Left ventricle myocardium inferior (tissue), 1 donor: ENCODE results near the gene HEBP1. TPM values are rescaled to one million over a fixed set of nuclear protein-coding genes. Genes with fewer than 3 reads are reported as not detected.

ENCODE experiments used
- DNase-seq: peaks from one replicate; pipeline ENCODE4 v3.0.0-alpha.2; 2020
- H3K27ac ChIP-seq: fragments of 200-600 bp; replicated peaks from 2 replicates; pipeline ENCODE4 v1.8.0; 2021
- H3K27me3 ChIP-seq: fragments of 200-600 bp; 2 replicates; pipeline ENCODE4 v1.8.0; 2021; ENCODE audit warnings: low read depth
- H3K36me3 ChIP-seq: fragments of 200-600 bp; 2 replicates; pipeline ENCODE4 v1.8.0; 2021
- H3K4me1 ChIP-seq: fragments of 200-600 bp; 2 replicates; pipeline ENCODE4 v1.8.0; 2021
- H3K4me3 ChIP-seq: fragments of 200-600 bp; 2 replicates; pipeline ENCODE4 v1.8.0; 2021; ENCODE audit warnings: mild to moderate bottlenecking, moderate library complexity
- H3K9me3 ChIP-seq: fragments of 200-600 bp; replicated peaks from 2 replicates; pipeline ENCODE4 v1.8.0; 2021
- intact Hi-C: fragments of 100-400 bp; cut with micrococcal nuclease; formaldehyde crosslinking; loops from one replicate; pipeline ENCODE4 v1.11.0; 2022
- total RNA-seq: library from RNA; stranded (reverse); fragmentation: NEBNext Ultra II Directional; extraction: Animal tissue kit (Norgen Biotek cat#: 25700); gene quantifications from one replicate; pipeline ENCODE4 v1.2.1, GENCODE V29; 2021
- TF ChIP-seq, protein P1 (sequence below): fragments of 200-600 bp; IDR thresholded peaks from 2 replicates; pipeline ENCODE4 v1.8.0; 2021; ENCODE audit warnings: antibody characterized with exemption, mild to moderate bottlenecking, borderline replicate concordance
- donor health status: DM: no; HTN: yes; CAD: no; lungs with severe emphysema.

The HEBP1 gene
- total RNA-seq, 1 donor from 2014 or later, result 65.4 TPM

DNA sequence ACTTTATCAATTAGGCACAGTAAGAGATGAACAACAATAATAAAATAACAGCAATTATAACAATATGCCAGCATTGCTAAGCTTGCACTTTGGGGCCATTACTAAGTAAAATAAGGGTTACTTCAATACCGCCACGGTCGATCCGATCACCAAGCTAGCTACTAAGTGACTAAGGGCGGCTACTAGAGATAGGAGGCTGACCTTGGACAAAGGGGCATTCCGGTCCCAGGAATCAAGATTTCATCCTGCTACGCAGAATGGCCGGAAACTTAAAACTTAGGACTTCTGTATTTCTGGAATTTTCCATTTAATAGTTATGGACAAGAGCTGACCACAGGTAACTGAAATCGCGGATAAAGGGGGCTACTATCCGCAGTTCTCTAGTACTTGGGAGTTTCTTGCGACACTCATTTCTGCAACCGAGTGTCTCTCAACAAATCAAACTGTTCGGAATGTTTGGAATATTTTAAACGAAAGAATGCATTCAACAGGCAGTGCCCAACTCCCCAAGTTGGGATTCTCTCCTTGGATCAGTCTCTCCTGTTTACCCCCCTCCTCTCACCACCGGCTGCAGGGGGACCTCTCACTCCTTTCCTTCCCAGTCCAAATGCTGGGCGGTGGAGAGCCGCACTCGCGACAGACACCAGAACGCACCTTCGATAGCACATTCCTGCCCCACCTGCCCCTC is 650 bp downstream of the HEBP1 start:
- Histone ChIP-seq H3K27ac (peak overlapping the region; percentile 92), H3K27me3 (no peaks in the 10 kb centered on the region), H3K9me3 (no peaks in the 10 kb centered on the region), H3K4me3 (peak overlapping the region; percentile 86), H3K36me3 (no peaks in the 10 kb centered on the region), H3K4me1 (peaks cover 58% of the 10 kb centered on the region)
- intact Hi-C loops, result no loop called here
- TF ChIP-seq, protein P1, sequence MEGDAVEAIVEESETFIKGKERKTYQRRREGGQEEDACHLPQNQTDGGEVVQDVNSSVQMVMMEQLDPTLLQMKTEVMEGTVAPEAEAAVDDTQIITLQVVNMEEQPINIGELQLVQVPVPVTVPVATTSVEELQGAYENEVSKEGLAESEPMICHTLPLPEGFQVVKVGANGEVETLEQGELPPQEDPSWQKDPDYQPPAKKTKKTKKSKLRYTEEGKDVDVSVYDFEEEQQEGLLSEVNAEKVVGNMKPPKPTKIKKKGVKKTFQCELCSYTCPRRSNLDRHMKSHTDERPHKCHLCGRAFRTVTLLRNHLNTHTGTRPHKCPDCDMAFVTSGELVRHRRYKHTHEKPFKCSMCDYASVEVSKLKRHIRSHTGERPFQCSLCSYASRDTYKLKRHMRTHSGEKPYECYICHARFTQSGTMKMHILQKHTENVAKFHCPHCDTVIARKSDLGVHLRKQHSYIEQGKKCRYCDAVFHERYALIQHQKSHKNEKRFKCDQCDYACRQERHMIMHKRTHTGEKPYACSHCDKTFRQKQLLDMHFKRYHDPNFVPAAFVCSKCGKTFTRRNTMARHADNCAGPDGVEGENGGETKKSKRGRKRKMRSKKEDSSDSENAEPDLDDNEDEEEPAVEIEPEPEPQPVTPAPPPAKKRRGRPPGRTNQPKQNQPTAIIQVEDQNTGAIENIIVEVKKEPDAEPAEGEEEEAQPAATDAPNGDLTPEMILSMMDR, result no peak
- DNase-seq, result no peak

DNA sequence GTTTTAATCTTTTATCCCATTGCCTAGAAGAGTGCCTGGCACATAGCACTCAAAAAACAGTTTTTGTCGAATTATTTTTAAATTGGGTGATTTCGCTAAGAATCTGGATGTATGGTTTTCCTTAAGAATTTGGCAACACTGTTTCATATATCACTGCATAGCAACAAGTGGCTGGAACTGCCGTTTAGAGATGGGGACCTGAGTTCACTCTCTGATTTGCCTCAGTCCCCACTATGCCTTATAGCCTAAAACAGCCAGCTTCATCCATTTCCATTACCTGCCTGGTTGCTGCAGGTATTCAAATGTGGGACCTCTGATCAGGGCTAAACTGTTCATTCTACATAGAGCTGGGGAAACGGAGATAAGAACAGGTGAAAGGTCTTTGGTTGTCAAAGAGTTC is 1.8 kb downstream of the HEBP1 start:
- DNase-seq, result no peak
- intact Hi-C loops, result no loop called here
- Histone ChIP-seq H3K4me3 (peak overlapping the region; percentile 86), H3K4me1 (peaks cover 70% of the 10 kb centered on the region), H3K36me3 (no peaks in the 10 kb centered on the region), H3K9me3 (no peaks in the 10 kb centered on the region), H3K27me3 (no peaks in the 10 kb centered on the region), H3K27ac (no peak overlapping the region)
- TF ChIP-seq, protein P1, result no peak

DNA sequence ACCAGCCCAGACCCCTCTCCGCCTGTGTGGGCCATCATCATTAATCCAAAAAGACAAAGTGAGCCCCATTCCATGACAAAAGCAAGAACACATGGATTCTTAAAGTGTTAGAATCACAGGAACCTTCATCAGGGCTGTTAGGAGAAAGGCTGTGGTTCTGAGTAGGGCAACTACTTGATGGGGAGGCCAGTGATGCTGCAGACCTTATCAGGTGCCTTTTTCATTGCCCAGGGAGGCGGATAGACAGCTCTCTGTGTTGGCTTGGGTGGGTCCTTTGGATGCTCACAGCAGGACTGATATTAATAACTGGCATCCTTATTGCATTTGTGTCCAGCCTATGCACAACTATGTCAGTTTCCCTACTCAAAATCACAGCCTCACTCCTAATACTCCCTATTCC is 2.3 kb downstream of the HEBP1 start:
- Histone ChIP-seq H3K9me3 (no peaks in the 10 kb centered on the region), H3K4me3 (no peak overlapping the region), H3K27me3 (no peaks in the 10 kb centered on the region), H3K4me1 (peaks cover 74% of the 10 kb centered on the region), H3K36me3 (no peaks in the 10 kb centered on the region), H3K27ac (no peak overlapping the region)
- no peak for DNase-seq
- intact Hi-C loops, result no loop called here
- TF ChIP-seq, protein P1, result no peak

DNA sequence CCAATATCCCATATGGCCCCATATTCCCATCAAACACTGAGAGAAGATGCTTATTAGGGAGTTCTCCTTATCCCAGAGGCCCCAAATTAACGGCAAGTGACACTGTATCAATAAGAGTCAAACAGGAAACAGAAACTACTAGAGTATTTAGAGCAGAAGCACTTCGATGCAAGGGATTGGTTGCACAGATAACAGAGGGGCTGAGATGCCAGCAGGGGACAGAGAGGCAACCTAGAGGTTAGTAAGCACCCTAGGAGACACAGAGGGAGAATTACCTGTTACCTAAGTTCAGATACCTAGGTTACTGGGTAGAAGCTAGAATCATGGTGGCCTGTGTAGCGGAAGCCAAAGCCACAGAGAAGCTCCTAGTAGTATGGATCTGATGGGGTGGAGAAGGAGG is 2.9 kb downstream of the HEBP1 start:
- no peaks in the 10 kb centered on the region for H3K36me3 ChIP-seq
- no peak overlapping the region for H3K27ac ChIP-seq
- intact Hi-C loops, result no loop called here
- no peaks in the 10 kb centered on the region for H3K9me3 ChIP-seq
- DNase-seq, result no peak
- H3K4me3 ChIP-seq, result no peak overlapping the region
- H3K27me3 ChIP-seq, result no peaks in the 10 kb centered on the region
- TF ChIP-seq, protein P1, result no peak
- H3K4me1 ChIP-seq, result peaks cover 77% of the 10 kb centered on the region

DNA sequence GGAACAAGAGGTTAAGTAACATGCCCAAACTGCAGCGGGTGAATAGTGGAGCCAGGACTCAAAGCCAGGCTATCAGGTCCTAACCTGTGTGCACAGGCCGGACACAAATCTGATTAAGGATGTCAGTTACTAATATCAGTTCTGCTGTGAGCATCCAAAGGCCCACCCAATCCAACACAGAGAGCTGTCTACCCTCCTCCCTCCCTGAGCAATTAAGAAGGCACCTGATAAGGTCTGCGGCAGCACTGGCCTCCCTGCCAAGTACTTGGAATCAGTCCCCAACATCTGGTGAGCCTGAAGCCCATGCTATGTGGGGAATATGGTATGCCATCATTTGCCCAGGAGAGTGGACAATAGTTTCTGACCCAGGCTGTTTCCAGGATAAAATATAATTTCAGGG is 3.9 kb downstream of the HEBP1 start:
- TF ChIP-seq, protein P1, result no peak
- no peaks in the 10 kb centered on the region for H3K9me3 ChIP-seq
- no peak overlapping the region for H3K4me3 ChIP-seq
- H3K27me3 ChIP-seq, result no peaks in the 10 kb centered on the region
- no peak for DNase-seq
- intact Hi-C loops, result no loop called here
- no peak overlapping the region for H3K27ac ChIP-seq
- H3K36me3 ChIP-seq, result no peaks in the 10 kb centered on the region
- H3K4me1 ChIP-seq, result peaks cover 73% of the 10 kb centered on the region
